IPS-20b (cell line): ENCODE measurements around the gene KLRF2.

Source experiments
- H3K27ac ChIP-seq: one replicate; pipeline ENCODE4 v1.5.1; 2013; ENCODE audit warnings: low read length
- H3K27me3 ChIP-seq: 2 replicates; pipeline ENCODE4 v1.6.1; 2013; ENCODE audit warnings: mild to moderate bottlenecking, low read length, inconsistent platforms; ENCODE audit not compliant: insufficient read depth
- H3K36me3 ChIP-seq: 2 replicates; pipeline ENCODE4 v1.6.1; 2013; ENCODE audit warnings: low read depth, mild to moderate bottlenecking, inconsistent platforms, low read length, moderate library complexity; ENCODE audit not compliant: insufficient read depth
- H3K4me1 ChIP-seq: 2 replicates; pipeline ENCODE4 v1.6.1; 2013; ENCODE audit warnings: mild to moderate bottlenecking, control low read depth, inconsistent platforms, low read length, moderate library complexity; ENCODE audit not compliant: insufficient read depth
- H3K4me3 ChIP-seq: 2 replicates; pipeline ENCODE4 v1.5.1; 2013; ENCODE audit warnings: mild to moderate bottlenecking, low read length, inconsistent platforms
- H3K9ac ChIP-seq: 2 replicates; pipeline ENCODE4 v1.6.1; 2013; ENCODE audit warnings: low read depth, mild to moderate bottlenecking, inconsistent platforms, low read length, moderate library complexity
- H3K9me3 ChIP-seq: 2 replicates; pipeline ENCODE4 v1.6.1; 2013; ENCODE audit warnings: mild to moderate bottlenecking, low read depth, low read length, inconsistent platforms; ENCODE audit not compliant: insufficient read depth

Gene KLRF2

DNA sequence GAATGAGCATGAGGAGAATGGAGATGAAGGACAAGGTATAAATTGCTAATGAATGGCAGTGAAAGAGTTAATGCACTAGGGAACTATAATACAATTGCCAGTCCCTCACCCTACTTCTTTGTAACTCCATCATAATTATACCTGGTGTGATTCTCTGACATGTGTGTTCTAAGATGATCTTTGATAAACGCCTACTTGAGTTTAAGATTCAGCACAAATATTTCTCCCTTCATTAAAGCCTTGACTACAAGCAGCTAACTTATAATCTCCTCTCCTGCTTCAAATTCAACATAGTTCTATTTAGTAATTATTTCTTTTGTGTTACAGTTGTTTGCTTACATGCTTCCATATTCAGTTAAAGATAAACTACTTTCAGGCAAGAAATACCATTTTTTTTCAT is 60.5 kb downstream of the KLRF2 start:
- no peaks in the 10 kb centered on the region for H3K36me3 ChIP-seq
- H3K9me3 ChIP-seq = no peaks in the 10 kb centered on the region
- H3K4me3 ChIP-seq = no peak overlapping the region
- no peaks in the 10 kb centered on the region for H3K4me1 ChIP-seq
- H3K27me3 ChIP-seq = no peaks in the 10 kb centered on the region
- no peak overlapping the region for H3K9ac ChIP-seq
- no peak overlapping the region for H3K27ac ChIP-seq

DNA sequence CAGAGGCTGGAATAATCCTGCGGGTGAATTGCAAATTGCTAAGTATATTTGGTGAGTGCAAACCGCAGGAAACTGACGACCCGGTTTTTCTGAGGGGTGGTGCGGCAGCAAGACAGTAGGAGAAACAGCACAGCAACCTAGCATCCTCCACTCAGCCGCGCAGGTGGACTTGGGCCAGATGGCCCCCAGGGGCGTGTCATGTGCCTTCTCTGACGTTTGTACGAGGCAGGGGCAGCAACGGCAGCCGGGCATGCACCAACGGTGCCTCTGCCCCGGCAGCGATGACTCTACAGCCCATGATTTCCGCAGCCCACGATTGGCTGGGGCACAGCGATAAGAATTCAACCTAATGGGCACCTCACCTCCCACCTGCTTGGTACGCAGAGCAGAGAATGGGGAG is 62.0 kb downstream of the KLRF2 start:
- no peaks in the 10 kb centered on the region for H3K36me3 ChIP-seq
- no peaks in the 10 kb centered on the region for H3K9me3 ChIP-seq
- no peak overlapping the region for H3K9ac ChIP-seq
- no peaks in the 10 kb centered on the region for H3K27me3 ChIP-seq
- H3K4me3 ChIP-seq = no peak overlapping the region
- no peaks in the 10 kb centered on the region for H3K4me1 ChIP-seq
- no peak overlapping the region for H3K27ac ChIP-seq

DNA sequence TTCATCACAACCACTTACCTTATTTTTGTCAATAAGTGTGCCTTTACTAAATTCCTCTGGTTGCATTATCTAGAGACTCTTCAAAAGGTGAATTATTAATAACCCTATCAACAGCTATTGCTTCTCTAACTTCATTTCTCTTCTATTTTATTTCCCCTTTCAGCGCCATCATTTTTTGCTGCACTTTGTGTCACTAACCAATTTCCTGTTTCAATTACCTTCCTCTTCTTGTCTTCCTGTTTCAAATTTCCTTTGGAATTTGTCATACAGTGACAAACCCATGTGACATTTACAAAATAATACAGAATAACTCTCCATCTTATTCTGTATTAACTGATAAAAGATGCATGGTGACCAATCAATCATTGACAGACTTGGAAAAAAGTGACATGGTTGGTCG is 63.1 kb downstream of the KLRF2 start:
- Histone ChIP-seq H3K27me3 (no peaks in the 10 kb centered on the region), H3K36me3 (no peaks in the 10 kb centered on the region), H3K4me3 (no peak overlapping the region), H3K27ac (no peak overlapping the region), H3K9me3 (no peaks in the 10 kb centered on the region), H3K9ac (no peak overlapping the region), H3K4me1 (no peaks in the 10 kb centered on the region)
